ENCODE results near the gene SNTN.

Gene SNTN

DNA sequence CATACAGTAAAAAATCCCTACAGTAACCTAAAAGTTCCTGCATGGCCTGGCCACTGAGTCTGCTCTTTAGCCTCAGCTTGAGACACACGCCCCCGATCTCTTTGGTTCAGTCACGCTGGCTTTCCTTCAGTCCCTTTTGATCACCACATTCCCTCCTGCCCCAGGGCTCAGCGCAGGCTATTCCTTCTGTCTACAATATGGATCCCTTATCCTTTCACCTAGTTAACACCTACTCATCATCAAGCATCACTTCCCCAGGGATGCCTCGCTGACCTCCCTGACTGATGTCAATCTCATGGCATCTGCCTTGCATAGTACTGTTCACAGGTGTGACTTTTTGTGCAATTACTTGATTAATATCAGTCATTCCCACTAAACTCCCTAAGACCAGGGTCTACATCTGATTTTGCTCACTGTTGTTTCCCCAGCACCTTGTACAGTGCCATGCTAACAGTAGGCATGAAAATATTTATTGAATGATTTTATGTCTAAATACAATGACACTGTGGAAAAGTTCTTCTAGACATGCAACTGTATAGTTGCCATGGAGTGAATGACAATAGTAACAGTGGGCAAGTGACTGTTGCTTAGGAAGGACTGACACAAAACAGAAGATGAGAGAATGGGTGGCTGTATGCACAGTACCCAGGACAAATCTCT lies at the start of gene SNTN:
SNTN (plus strand) TSS at position 610 of the 660 bp plus-strand sequence; CDS start at position 623, 13 bp downstream.
- no peak for DNase-seq

DNA sequence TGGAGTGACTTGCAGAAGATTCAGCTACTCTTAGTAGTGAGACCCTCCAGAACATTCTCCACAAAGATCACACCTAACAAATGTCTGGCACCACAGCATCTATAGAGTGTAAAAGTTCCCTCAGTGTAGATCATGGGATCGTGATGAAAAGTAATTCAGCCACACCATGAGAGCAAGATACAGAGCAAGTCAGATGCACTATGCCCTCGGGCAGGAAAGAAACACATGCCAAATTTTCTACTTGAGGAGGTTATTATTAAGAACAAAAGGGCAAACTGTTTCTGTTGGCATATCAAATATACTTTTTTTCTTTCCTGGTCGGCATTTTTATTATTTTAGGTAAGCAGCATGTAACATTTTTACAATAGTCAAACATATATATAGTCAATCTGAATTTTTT lies 44.8 kb upstream of the SNTN start:
- DNase-seq, result no peak

DNA sequence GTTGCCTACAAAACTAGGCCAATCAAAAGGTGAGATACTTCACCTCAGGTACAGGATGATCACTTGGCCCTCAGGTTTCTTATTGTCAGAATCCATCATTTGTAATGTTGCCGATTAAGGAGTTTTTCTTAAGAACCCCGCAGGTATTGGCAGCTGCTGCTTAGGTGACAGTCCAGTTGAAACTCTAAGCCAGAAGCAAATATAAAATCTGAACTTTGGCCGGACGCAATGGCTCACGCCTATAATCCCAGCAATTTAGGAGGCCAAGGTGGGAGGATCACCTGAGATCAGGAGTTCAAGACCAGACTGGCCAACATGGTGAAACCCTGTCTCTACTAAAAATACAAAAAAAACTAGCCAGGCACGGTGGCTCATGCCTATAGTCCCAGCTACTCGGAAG lies 43.1 kb upstream of the SNTN start:
- no peak for DNase-seq

DNA sequence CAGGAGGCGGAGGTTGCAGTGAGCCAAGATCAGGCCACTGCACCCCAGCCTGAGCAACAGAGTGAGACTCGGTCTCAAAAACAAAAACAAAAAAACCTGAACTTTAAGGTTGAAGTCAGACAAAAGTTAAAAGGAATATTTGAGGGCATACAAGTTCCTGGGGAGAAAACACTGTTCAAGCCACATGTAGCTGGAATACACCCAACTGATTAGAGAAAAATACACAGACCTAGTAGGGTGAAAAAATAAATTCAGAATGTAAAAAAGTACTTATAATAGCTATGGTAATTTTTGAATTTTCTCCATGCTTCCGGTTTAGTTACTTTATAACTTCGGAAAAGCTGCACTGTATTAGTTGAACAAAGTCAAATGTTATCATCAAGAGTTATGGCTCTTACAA lies 42.6 kb upstream of the SNTN start:
- no peak for DNase-seq

DNA sequence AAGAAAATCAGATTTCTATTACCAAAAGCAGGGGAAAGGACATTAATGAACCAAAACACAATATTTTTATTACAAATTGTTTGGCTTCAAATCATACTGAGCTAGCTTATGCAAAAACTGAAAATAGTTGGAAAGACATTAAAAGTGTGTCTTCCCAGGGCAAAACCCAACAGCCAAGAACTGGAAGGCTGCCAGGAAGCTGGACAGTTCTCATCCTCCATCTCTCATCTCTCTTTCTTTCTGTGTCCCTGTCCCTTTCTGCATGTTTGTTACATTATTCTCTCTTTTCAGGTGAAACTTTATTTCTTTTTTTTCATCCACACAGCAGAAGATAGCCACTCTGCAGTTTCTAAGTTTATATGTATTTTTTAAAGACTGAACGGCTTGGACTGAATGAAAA lies 41.1 kb upstream of the SNTN start:
- no peak for DNase-seq

DNA sequence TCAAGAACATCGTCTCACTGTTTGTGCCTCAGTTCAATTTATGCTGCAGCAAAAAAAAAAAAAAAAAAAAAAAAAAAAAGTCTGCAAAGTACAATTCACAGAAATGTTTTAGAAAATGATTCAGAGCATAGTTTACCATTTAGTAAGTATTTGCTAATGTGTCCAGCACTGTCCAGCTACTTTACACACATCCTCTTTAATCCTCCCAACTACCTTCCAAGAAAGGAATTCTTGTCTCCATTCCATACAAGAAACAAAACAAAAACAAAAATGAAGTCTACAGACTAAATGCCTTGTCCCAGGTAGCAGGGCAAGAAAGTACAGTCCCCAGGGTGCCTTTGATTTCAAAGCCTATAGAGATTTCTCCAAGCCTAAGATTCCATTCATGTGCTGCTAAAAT lies 38.9 kb upstream of the SNTN start:
- DNase-seq, result no peak

DNA sequence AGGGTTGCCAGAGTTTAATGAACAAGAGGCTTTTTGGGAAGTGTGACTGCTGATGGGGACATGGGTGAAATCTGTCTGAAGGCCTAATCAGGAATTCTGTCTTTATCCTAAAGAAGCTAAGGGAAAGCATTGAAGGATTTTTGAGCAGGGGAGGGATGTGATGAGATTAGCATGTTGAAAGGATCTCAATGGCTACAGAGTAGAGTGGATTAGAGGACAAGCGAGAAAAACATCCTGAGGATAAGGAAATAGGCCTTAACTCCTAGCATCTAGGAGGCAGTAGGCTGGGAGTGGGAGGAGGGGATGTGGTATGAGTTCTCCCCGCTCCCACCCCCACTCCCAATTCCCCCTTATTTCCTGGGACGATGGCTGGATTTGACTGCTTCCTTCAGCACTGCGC lies 35.1 kb upstream of the SNTN start:
- no peak for DNase-seq

DNA sequence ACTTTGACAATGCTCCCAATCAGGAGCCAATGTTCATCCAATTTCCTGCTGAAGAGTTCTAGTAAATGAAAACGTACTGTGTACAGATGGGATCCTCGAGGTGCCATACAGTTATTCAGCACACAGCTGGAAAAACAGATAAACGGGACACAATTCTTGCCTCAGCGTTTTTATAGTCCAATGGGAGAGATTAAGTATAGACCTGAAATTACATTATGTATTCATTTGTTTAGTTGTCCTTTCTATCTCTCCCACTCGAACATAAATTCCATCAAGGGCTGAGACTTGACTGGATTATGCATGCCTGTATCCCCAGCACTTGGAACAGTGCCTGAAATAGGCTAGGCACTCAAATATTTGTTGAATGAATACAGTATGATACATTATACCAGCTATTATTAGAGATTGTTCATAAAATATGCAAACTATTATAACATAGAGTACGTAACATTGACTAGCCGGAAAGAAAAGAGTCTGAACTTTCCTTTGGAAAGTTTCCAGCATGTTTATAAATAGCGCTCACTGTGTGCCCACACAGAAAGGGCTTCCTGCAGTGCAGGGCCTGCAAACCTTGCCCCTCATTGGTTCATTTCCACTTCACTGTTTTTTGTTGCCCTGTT lies 27.4 kb upstream of the SNTN start:
- DNase-seq, result peak; percentile 16

DNA sequence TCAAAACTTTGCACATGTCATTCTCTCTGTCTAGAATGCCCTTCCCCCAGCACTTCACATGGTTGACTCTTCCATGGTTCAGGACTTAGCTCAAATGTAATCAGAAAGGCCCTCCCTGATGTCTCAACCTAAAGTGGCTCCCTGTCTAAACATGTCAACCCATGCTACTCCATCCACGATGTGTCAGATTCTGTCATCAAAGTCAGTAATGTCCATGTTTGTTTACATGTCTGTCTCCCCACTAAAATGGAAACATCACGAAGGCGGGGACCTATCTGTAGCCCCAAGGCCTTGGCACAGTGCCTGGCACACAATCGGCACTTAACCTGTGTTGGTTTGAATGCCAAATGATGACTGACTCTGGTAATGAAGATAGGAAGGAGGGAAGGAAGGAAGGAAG lies 20.8 kb upstream of the SNTN start:
- no peak for DNase-seq

DNA sequence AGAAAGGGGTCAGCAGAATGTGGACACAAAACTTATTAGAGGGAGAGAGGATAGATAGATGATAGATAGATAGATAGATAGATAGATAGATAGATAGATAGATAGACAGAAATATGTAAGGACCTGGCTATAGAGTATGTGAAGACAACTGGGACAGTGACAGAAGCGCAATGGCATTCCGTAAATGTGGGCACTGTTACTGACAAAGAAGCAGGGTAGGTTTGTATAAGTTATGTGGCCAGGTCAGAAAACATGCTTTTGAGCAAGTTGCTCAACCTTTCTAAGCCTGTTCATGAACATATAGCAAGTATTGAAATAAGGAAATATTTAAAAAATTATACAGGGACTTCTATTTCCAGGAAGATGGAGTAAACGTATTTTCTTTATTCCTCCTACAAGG lies 17.3 kb upstream of the SNTN start:
- DNase-seq, result no peak

DNA sequence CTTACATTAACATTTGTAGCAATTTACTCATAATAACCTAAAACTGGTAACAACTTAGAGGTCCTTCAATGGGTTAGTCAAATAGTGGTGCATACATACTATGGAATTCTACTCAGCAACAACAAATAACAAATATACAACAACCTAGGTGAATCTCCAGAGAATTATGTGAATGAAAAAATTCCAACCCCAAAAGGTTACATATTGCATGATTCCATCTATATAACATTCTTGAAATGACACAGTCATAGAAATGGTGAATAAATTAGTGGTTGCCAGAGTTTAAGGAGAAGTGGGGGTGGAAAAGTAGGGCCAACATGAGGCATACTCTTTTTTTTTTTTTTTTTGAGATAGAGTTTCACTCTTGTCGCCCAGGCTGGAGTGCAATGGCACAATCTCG lies 12.7 kb upstream of the SNTN start:
- DNase-seq, result no peak

DNA sequence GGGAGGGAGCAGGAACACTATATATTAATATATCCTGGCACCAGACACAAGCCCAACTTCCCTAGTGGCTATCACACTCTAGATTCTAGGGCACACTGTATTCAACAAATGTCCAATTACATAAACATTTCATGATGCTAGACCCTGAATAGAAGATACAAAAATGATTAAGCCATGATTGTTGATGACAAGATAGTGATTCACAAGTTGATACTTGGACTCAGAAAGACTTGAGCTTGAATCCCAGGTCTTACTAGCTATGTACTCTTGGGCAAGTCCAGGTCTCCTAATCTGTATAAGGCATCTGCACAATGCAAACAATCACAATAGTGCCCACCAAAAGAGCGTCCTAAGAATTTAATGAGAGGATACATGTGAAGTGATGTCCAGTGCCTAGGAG lies 10.0 kb upstream of the SNTN start:
- no peak for DNase-seq

DNA sequence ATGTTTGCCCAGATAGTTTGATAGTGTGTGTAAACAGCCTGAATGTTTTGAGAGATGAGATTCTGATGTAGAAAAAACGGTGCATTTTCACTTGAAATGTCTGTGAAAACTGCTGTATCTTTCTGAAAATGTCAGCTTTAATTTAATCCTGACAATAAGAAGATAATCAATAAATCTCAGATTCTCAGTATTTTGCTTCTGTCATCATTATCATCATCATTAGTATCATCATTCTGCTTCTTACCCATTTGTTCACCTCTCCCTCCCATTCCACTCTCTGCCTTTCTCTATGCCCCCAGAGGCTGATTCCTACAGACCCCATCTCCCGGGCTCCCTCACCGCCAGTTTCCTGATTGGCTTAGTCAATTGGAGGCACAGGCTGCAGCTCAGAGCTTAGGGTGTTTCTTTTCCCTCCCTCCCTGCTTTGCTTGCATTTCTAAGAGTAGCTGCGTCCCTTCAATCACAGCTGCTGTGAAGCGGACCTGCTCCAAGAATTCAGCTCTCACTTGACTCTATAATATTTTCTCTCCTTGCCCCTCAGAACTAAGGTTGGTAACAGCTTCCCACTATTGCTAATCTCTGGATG lies 8.2 kb upstream of the SNTN start:
- no peak for DNase-seq

DNA sequence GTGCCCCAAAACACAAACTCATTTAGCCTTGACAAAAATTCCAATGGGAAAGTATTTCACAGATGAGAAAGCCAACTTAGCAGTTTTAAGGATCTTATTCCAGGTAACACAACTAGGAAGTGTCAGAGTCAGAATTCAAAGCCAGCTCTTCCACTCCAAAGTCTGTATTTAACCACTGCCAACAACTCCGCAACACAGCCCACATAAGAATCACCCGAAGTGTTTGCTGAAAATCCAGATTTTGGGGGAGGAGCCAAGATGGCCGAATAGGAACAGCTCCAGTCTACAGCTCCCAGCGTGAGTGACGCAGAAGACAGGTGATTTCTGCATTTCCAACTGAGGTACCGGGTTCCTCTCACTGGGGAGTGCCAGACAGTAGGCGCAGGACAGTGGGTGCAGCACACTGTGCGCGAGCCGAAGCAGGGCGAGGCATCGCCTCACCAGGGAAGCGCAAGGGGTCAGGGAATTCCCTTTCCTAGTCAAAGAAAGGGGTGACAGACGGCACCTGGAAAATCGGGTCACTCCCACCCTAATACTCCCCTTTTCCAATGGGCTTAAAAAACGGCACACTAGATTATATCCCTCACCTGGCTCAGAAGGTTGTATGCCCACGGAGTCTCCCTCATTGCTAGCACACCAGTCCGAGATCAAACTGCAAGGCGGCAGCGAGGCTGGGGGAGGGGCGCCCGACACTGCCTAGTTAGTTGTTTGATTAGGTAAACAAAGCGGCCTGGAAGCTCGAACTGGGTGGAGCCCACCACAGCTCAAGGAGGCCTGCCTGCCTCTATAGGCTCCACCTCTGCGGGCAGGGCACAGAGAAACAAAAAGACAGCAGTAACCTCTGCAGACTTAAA lies 7.3 kb upstream of the SNTN start:
- peak; percentile 14 for DNase-seq

DNA sequence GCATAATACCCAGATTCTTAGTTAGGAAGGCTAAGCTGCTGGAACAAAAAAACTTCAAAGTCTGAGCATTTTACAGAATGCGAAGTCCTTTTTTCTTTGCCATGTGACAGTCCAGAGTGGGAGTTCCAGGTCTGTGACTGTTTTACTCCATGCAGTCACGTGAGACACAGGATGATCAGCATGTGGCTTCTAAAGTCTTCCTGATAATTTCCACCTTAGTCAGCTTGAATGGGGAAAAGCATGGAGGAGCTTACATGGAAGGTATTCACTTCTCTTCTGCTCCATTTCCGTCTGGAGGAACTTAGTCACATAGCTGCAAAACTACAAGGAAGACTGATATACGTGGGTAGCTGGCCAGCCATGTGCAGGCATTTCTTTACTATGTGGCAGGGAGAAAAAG lies 1.7 kb downstream of the SNTN start:
- DNase-seq, result no peak

DNA sequence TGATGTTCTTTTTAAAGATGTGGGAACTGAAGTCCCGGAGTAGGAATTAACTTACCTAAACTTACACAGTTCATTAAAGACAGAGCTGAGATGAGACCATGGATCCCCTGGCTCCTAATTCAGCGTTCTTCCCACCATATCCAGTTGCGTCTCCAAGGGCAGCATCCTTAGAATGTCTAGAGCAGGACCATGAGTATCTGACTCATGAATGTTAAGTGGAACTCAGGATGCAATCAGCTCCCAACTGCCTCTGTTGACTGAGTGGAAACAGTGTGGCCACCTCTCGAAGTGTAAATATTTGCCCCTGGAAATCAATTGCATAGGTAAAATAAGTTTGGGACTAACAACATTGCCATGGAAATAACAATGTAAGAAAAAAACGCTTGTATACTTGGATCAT lies 2.5 kb downstream of the SNTN start:
- DNase-seq, result peak; percentile 7

DNA sequence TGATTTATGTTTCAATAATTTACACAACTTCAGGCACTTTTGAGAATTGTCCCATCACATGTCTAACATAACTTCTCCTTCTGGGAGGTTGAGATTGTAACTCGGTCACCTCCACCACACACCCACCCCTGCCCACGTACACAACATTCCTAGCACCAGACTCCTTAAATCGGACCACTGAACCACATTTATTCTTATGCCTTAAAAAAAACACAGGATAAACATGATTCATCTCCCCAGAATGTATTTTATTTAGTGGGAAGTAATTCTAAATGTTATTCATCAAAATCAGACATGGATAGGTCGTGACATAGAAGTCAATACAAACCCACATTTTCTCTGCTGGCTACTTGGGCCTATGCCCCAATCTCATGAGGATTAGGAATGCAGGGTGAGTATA lies 3.0 kb downstream of the SNTN start:
- DNase-seq, result no peak

DNA sequence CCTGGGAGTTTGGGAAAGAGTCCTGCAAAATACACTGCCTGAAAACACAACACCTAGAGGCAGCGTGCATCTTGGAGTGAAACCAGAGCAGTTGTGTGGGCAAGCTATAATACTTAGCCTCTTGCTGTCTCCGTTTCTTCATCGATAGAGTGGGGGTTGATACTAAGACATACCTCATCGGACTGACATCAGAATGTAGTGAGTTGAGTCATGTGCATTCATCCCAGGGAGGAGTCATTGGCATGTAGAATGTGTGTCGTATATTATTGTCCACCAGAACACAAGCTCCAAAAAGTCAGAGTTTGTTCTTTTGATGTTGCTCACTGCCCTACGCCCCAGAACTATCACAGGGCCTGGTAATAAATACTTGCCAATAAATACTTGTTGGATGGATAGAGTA lies 4.3 kb downstream of the SNTN start:
- no peak for DNase-seq

DNA sequence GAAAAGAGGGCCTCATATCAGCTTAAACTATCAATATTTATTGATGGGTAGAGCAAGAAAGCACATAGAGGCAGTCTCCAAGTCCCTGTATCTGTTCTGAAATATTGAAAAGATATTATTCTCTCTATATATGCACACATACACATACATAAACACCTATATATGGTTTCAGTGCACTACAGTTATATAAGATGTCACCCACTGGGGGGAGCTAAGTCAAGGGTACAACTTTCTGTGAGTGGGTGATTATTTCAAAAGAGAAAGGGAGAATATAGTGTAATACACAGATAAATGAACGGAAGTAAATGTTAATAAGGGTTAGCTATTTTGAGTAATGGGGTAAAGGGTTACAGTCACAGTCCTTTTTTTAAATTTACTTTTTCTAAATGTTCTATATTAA lies 8.8 kb downstream of the SNTN start:
- DNase-seq, result no peak

DNA sequence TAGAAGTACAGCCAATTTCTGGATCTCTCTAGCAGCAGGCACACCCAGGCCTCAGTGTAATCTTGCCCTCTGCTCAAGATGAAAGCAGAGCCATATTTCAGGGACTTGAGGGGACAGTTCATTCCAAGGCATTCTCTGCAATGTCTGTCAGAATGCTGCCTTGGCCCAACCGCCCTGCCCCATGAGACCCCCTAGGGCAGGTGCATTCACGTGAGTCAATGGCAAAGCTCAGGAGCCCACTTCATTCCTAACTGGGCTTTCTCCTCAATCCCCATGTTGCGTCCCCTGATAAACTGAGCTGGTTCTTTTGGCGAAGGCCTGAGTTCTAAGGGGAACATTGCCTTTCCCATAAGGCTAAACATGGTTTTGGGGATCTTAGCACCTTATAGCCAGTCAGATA lies 9.5 kb downstream of the SNTN start:
- DNase-seq, result no peak

DNA sequence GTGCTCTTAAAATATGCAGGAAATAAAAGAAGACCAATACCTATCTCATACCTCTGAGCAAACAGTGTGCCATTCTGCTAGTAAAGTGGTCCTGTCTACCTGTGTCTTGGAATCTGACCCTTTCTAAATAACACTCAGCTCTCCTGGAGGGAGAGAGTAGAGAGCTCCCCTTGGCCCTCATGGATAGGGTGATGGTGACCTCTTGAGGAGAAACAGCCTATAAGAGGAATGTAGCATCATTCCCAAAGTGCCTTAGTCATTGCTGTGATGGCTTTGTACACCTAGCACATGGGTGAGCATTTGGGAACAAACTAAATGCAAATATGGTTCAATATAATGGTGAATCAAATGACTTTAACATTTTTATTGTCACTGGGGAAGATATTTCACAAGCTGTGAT lies 10.0 kb downstream of the SNTN start:
- DNase-seq, result no peak

DNA sequence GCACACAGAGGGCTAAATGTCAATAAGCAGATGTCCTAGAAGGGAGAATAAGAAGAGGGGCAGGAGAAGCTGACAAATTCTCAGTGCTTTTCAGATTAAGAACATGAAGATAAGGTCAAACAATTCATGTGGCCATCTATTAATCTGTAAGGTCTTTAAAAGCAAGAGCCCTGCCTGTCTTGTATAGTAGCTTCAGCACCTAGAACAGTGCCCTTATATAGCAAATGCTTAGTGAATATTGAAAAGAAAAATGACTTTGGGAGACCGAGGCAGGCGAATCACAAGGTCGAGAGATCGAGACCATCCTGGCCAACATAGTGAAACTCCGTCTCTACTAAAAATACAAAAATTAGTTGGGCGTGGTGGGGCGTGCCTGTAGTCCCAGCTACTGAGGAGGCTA lies 18.1 kb downstream of the SNTN start:
- DNase-seq, result no peak

DNA sequence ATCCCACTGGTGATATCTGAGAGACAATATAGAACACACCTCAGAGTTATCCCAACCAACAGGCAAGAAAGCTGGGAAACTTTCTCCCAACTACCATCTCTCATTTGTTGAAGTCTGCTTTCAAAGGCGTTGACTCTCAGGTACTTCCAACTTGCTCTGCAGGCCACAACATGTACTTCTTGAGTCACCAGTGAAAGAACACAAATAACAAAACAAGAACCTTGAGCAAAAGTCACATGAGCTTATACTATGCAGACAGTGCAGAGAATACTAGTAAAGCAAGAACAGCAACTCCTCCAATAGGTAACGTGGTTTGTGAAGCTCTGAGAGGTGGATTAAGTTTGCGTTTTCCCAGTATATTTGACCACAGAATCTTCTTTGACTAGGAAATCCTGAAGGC lies 20.6 kb downstream of the SNTN start:
- no peak for DNase-seq

DNA sequence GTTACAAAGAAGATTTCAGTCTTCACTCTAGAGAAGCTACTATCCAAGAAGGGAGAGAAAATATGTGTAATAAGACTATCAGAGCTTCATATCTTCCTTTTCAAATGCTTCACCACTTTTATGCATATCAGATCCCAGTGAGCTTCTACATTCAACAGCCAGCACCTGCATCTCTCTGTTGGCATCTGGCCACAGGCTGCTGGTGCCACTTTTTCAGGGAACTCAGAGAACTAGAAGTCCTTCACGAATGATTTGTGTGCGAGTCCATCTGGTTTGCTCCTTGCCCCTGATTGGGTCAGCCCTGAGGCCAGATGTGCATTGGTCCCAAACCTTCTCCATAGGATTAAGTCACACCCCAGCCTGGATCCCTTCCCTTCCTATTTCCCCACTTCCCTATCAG lies 22.1 kb downstream of the SNTN start:
- no peak for DNase-seq

All from NCI-H510A (cell line).